Articular chondrocyte of knee joint (primary cell): ENCODE results near the gene MED20. TPM values are rescaled to one million over a fixed set of nuclear protein-coding genes. Genes with fewer than 3 reads are reported as not detected.

Experiments
- small RNA-seq: library from RNA; depleted of rRNA; stranded (forward); fragments of <200 nt; gene quantifications from one replicate; pipeline ENCODE3, GENCODE V24; 2012
- total RNA-seq: library from RNA; depleted of rRNA; stranded (reverse); fragments of >200 nt; gene quantifications from 2 replicates; pipeline ENCODE4 v1.2.3, GENCODE V29; 2012

MED20 gene, protein sequence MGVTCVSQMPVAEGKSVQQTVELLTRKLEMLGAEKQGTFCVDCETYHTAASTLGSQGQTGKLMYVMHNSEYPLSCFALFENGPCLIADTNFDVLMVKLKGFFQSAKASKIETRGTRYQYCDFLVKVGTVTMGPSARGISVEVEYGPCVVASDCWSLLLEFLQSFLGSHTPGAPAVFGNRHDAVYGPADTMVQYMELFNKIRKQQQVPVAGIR
- 28.6 and 34.6 TPM in 2 replicates for total RNA-seq

GRCh38 chr6:41920921-41921711, at the start of gene MED20, which contains the start of gene BYSL:
TSS of gene MED20 (minus strand) at chr6:41921139. CDS start at chr6:41921018, 121 bp downstream.
TSS of gene BYSL (plus strand) at chr6:41921499. CDS start at chr6:41921563, 64 bp downstream.

DNA sequence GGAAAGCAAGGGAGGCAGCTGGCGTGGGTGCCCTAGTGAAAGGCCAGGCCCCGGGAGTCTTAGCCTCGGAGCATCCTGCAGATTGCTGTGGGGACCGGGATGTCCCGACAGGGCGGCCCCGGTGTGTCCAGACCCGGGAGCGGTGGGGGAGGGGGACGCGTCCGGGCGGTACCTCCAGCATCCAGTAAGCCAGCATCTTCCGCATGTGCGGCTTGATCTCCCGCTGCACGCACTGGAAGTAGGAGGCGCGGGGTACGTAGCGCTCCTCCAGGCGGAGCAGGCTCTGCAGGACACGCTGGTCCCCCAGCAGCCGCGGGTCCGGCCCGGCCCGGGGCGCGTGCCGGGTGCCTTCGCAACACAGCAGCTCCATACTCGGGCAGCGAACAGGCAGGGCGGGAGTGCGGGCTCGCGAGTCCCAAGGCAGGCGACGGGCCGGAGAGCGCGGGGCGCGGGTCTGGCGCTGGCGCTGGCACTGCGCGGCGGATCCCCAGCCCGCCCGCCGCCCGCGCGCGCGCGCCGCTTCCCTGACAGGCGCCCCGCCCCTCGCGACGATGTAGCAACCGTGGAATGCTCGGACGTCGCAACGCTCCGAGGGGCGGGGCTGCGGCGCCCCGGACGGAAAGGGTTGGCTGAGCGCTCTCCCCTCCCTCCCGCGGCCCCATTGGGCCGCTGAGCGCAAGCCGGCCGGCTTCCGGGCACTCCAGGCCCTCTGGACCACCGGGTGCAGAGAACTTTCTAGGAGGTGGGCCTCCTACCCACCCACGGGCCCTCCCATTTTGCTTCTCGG, 20.5 kb upstream of the MED20 start, which contains the start of gene CCND3:
TSS of gene CCND3 (minus strand) at position 529 of the 787 bp plus-strand sequence. CDS start at position 370, 159 bp downstream.

DNA sequence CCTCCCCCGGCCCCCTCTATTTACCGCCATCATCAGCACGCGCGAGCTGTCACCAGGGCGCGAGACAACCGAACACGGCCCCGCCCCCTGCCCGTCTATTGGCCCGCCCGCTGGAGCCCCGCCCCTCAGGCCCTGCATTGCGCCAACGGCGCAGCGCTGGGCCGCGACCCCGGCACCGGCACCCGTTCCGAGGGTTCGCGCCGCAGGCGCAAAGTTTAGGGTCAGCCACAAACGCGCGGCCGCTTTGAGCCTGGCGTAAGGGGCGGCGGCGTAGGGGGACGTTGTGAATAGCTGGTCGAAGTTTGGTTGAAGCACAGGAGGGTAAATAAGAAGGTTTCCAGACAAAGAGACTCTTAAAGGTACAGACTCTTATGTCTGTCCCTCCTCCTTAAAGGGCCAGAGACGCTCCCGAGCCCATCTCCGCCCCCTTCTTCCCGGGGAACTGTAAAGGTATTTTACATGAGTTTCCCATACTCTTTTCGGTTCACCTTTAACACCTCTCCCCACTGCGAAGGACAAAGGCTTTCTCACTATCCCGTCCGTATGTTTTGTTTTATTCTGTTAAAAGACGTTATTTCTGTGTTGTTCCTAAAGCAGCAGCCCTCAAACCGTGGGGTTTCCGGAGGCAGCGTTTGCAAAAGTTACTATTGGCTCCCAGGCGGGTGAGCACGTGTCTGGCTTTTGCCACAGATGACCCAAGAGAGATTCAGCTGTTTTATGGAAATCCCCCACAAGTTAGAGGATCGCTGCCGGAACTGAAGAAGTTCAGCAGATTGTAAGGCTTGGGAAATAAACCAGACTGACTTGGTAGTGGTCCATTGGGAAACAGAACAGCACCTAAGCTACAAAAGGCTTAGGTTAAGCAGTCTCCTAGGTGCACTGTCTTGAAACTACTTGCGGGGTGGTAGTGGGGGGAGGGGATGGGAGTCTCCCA, 25.4 kb downstream of the MED20 start, which contains the start of gene USP49:
TSS of gene USP49 (minus strand) at position 76 of the 934 bp plus-strand sequence. CDS start 88,392 bp downstream, outside the sequence.

Small RNA genes within 50 kb of the gene (small RNA-seq; reads per million reads assigned to genes)
- gene RF00019 = not detected

Other genes with a start within 250 kb of the MED20 start
- gene TFEB, start 185.5 kb downstream of the MED20 start, total RNA-seq = 4.4 and 4.5 TPM in 2 replicates
- gene PGC, start 173.7 kb downstream of the MED20 start, total RNA-seq = not detected in 2 replicates
- 1.6 TPM in 2 replicates for gene FRS3, start 141.2 kb downstream of the MED20 start, total RNA-seq
- 0.65 TPM in 1 of 2 replicates, not detected in the other for gene PRICKLE4, start 140.4 kb downstream of the MED20 start, total RNA-seq
- 77.0 and 93.5 TPM in 2 replicates for gene TOMM6, start 133.4 kb downstream of the MED20 start, total RNA-seq
- 3.5 and 5.1 TPM in 2 replicates for gene USP49, start 25.8 kb downstream of the MED20 start, total RNA-seq
- gene BYSL, start 360 bp upstream of the MED20 start, total RNA-seq = 9.0 and 12.3 TPM in 2 replicates
- 24.8 and 28.9 TPM in 2 replicates for gene CCND3, start 20.7 kb upstream of the MED20 start, total RNA-seq
- gene TAF8, start 129.4 kb upstream of the MED20 start, total RNA-seq = 13.3 and 15.0 TPM in 2 replicates
- gene C6orf132, start 221.5 kb upstream of the MED20 start, total RNA-seq = 3.2 and 3.8 TPM in 2 replicates